Stimulated activated CD8-positive, alpha-beta memory T cell treated with anti-CD3 and anti-CD28 coated beads, Interleukin-7, amount 100 ng/mL, for 1 hour (primary cell): ENCODE results near the gene DNTT.

ENCODE experiments used
- DNase-seq, 2 donors: peaks; one replicate each; pipeline ENCODE4 v3.0.0-alpha.2; 2020; ENCODE audit warnings: low read depth in 2 of 2

DNTT gene

GRCh38 chr10:96309628-96310320, 5.5 kb downstream of the DNTT start:
- no peak for DNase-seq

GRCh38 chr10:96310321-96310669, 6.1 kb downstream of the DNTT start:
- no peak for DNase-seq

GRCh38 chr10:96311180-96311715, 7.0 kb downstream of the DNTT start:
- no peak for DNase-seq

- no peak for DNase-seq
Measured at GRCh38 chr10:96313344-96313743, 9.1 kb downstream of the DNTT start.

- DNase-seq = no peak
Measured at GRCh38 chr10:96317067-96317833, 13.0 kb downstream of the DNTT start.

- no peak for DNase-seq
Measured at GRCh38 chr10:96319754-96320474, 15.7 kb downstream of the DNTT start.

- no peak for DNase-seq
Measured at GRCh38 chr10:96321822-96322221, 17.6 kb downstream of the DNTT start.

GRCh38 chr10:96322275-96322674, 18.0 kb downstream of the DNTT start:
- no peak for DNase-seq

- no peak for DNase-seq
Measured at GRCh38 chr10:96324447-96324846, 20.2 kb downstream of the DNTT start.

- DNase-seq = no peak
Measured at GRCh38 chr10:96325719-96326373, 21.6 kb downstream of the DNTT start.

GRCh38 chr10:96327462-96327861, 23.2 kb downstream of the DNTT start:
- DNase-seq = no peak

GRCh38 chr10:96333101-96333500, 28.9 kb downstream of the DNTT start:
- no peak for DNase-seq

- DNase-seq = no peak
Measured at GRCh38 chr10:96334616-96335526, 30.6 kb downstream of the DNTT start.

GRCh38 chr10:96337106-96337505, 32.9 kb downstream of the DNTT start:
- no peak for DNase-seq

GRCh38 chr10:96338279-96338925, 34.2 kb downstream of the DNTT start:
- no peak for DNase-seq

GRCh38 chr10:96339383-96339782, 35.1 kb downstream of the DNTT start:
- no peak for DNase-seq

- DNase-seq = peak in 1 of 2 donors; percentile 20
Measured at GRCh38 chr10:96339956-96340904, 36.0 kb downstream of the DNTT start.

GRCh38 chr10:96341219-96342182, 37.3 kb downstream of the DNTT start:
- no peak for DNase-seq
